Astrocyte (in vitro differentiated cells and primary cell): ENCODE results near the gene GTF3C1. TPM values are rescaled to one million over a fixed set of nuclear protein-coding genes. Genes with fewer than 3 reads are reported as not detected.

Experiments
- DNase-seq: peaks from one replicate; pipeline ENCODE4 v3.0.0-alpha.2; 2010; ENCODE audit warnings: low read depth
- FAIRE-seq: peaks from 2 replicates; lab custom pipeline; 2011; peaks lifted over from hg19 to GRCh38; lab: Jason Lieb, UNC
- H2AFZ ChIP-seq: 2 replicates; pipeline ENCODE4 v1.6.0; 2012; ENCODE audit warnings: low read depth, low read length, inconsistent platforms
- H3K27ac ChIP-seq: 2 replicates; pipeline ENCODE4 v1.5.1; 2011; ENCODE audit warnings: low read depth, low read length, inconsistent platforms
- H3K27me3 ChIP-seq: 2 replicates; pipeline ENCODE4 v1.6.0; 2011; ENCODE audit warnings: low read length, inconsistent platforms; ENCODE audit not compliant: insufficient read depth
- H3K36me3 ChIP-seq: 2 replicates; pipeline ENCODE4 v1.5.1; 2011; ENCODE audit warnings: low read length, inconsistent platforms; ENCODE audit not compliant: insufficient read depth
- H3K4me1 ChIP-seq: 2 replicates; pipeline ENCODE4 v1.5.1; 2011; ENCODE audit warnings: low read length, inconsistent platforms; ENCODE audit not compliant: insufficient read depth
- H3K4me2 ChIP-seq: 2 replicates; pipeline ENCODE4 v1.6.0; 2012; ENCODE audit warnings: low read length, inconsistent platforms
- H3K4me3 ChIP-seq: 2 replicates; pipeline ENCODE4 v1.5.1; 2011; ENCODE audit warnings: low read depth, mild to moderate bottlenecking, low read length, inconsistent platforms; ENCODE audit not compliant: insufficient read depth
- H3K79me2 ChIP-seq: 2 replicates; pipeline ENCODE4 v1.6.0; 2012; ENCODE audit warnings: mild to moderate bottlenecking, low read length, inconsistent platforms; ENCODE audit not compliant: insufficient read depth
- H3K9ac ChIP-seq: 2 replicates; pipeline ENCODE4 v1.6.0; 2012; ENCODE audit warnings: mild to moderate bottlenecking, low read length, inconsistent platforms
- H3K9me3 ChIP-seq: 2 replicates; pipeline ENCODE4 v1.5.1; 2012; ENCODE audit warnings: low read depth, mild to moderate bottlenecking, low read length, inconsistent platforms; ENCODE audit not compliant: insufficient read depth
- H4K20me1 ChIP-seq: 2 replicates; pipeline ENCODE4 v1.6.0; 2012; ENCODE audit warnings: low read length, inconsistent platforms; ENCODE audit not compliant: insufficient read depth
- H3K27ac Mint-ChIP-seq: one replicate; pipeline ENCODE4 v1.8.0; 2021; ENCODE audit warnings: mild to moderate bottlenecking, mixed read lengths; ENCODE audit not compliant: unreplicated experiment
- H3K27me3 Mint-ChIP-seq: one replicate; pipeline ENCODE4 v1.8.0; 2021; ENCODE audit warnings: low read depth, mixed read lengths; ENCODE audit not compliant: unreplicated experiment
- H3K36me3 Mint-ChIP-seq: one replicate; pipeline ENCODE4 v1.8.0; 2021; ENCODE audit warnings: low read depth, mixed read lengths; ENCODE audit not compliant: unreplicated experiment
- H3K4me1 Mint-ChIP-seq: one replicate; pipeline ENCODE4 v1.8.0; 2021; ENCODE audit warnings: low read depth, mixed read lengths; ENCODE audit not compliant: unreplicated experiment
- H3K4me3 Mint-ChIP-seq: one replicate; pipeline ENCODE4 v1.8.0; 2021; ENCODE audit warnings: mild to moderate bottlenecking, moderate library complexity, mixed read lengths; ENCODE audit not compliant: unreplicated experiment
- H3K9me3 Mint-ChIP-seq: one replicate; pipeline ENCODE4 v1.8.0; 2021; ENCODE audit warnings: mild to moderate bottlenecking, mixed read lengths; ENCODE audit not compliant: unreplicated experiment
- EZH2 ChIP-seq: IDR thresholded peaks from 2 replicates; pipeline ENCODE4 v1.6.1; 2012; ENCODE audit warnings: mild to moderate bottlenecking, low read length, inconsistent platforms; ENCODE audit not compliant: insufficient read depth
- total RNA-seq: library from RNA; stranded (reverse); gene quantifications from 2 replicates; pipeline ENCODE4 v1.2.1, GENCODE V29; 2021
- TF ChIP-seq, protein P1 (sequence below): IDR thresholded peaks from 2 replicates; pipeline ENCODE4 v1.5.1; 2011; ENCODE audit warnings: low read depth, mild to moderate bottlenecking, inconsistent platforms, low read length, moderate library complexity; ENCODE audit not compliant: insufficient read depth

Gene GTF3C1
- total RNA-seq, 1 donor from 2014 or later, result 103 TPM

DNA sequence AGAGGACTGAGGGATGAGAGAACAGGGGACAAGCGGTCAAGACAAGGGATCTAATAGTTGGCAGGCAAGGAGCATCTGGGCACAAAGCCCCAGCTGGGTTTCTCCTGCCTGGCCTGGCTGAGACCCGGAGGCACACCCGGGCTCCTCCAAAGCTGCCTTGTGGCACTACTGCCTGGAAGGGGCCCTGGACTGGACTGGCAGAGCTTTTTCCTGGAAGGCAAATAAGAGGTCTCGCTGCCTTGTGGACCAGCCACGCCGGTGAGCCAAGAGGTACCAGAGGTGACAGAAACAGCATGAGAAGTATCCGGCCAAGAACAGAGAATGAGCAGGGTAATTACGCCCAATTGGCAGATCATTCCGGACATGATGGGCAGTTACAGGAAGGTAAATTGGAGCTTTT lies 64.6 kb downstream of the GTF3C1 start:
- no peak for TF ChIP-seq EZH2
- TF ChIP-seq, protein P1, sequence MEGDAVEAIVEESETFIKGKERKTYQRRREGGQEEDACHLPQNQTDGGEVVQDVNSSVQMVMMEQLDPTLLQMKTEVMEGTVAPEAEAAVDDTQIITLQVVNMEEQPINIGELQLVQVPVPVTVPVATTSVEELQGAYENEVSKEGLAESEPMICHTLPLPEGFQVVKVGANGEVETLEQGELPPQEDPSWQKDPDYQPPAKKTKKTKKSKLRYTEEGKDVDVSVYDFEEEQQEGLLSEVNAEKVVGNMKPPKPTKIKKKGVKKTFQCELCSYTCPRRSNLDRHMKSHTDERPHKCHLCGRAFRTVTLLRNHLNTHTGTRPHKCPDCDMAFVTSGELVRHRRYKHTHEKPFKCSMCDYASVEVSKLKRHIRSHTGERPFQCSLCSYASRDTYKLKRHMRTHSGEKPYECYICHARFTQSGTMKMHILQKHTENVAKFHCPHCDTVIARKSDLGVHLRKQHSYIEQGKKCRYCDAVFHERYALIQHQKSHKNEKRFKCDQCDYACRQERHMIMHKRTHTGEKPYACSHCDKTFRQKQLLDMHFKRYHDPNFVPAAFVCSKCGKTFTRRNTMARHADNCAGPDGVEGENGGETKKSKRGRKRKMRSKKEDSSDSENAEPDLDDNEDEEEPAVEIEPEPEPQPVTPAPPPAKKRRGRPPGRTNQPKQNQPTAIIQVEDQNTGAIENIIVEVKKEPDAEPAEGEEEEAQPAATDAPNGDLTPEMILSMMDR, result no peak
- no peaks in the 10 kb centered on the region for H3K4me1 ChIP-seq
- no peaks in the 10 kb centered on the region for H3K4me1 Mint-ChIP-seq
- peaks cover 65% of the 10 kb centered on the region for H3K36me3 ChIP-seq
- H3K27me3 ChIP-seq, result no peaks in the 10 kb centered on the region
- no peak overlapping the region for H3K27ac Mint-ChIP-seq
- no peaks in the 10 kb centered on the region for H3K9me3 ChIP-seq
- H3K27me3 Mint-ChIP-seq, result no peaks in the 10 kb centered on the region
- no peak overlapping the region for H3K4me2 ChIP-seq
- H2AFZ ChIP-seq, result no peak overlapping the region
- H3K36me3 Mint-ChIP-seq, result peaks cover 43% of the 10 kb centered on the region
- H3K4me3 ChIP-seq, result no peak overlapping the region
- H4K20me1 ChIP-seq, result no peaks in the 10 kb centered on the region
- no peak overlapping the region for H3K9ac ChIP-seq
- DNase-seq (no peak), FAIRE-seq (no peak)
- no peaks in the 10 kb centered on the region for H3K79me2 ChIP-seq
- no peaks in the 10 kb centered on the region for H3K9me3 Mint-ChIP-seq
- no peak overlapping the region for H3K4me3 Mint-ChIP-seq
- H3K27ac ChIP-seq, result no peak overlapping the region

DNA sequence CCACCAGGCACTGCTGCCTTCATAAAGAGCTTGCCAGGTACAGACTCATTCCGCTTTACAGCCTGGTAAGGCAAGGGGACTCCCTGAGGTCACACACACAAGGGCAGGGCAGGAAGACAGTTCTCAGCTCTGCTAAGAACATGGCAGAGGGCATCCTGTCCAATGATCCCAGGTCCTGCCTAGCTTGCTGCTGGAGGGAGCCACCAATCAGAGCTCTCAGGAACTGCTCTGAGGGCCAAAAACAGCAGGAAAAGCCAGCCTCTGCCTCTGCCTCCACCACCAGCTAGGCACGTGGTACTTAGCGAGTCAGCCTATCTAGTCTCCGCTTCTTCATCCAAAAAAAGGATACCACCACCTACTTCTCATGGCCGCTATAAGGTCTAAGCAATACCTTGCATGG lies 66.1 kb downstream of the GTF3C1 start:
- Histone ChIP-seq H3K79me2 (no peaks in the 10 kb centered on the region), H3K9me3 (no peaks in the 10 kb centered on the region), H2AFZ (no peak overlapping the region), H3K4me3 (no peak overlapping the region), H3K27ac (no peak overlapping the region), H3K27me3 (no peaks in the 10 kb centered on the region), H3K36me3 (peaks cover 62% of the 10 kb centered on the region), H3K4me1 (no peaks in the 10 kb centered on the region), H3K9ac (no peak overlapping the region), H3K4me2 (no peak overlapping the region), H4K20me1 (no peaks in the 10 kb centered on the region)
- Mint-ChIP-seq H3K9me3 (no peaks in the 10 kb centered on the region), H3K27ac (no peak overlapping the region), H3K36me3 (peaks cover 33% of the 10 kb centered on the region), H3K27me3 (no peaks in the 10 kb centered on the region), H3K4me1 (no peaks in the 10 kb centered on the region), H3K4me3 (no peak overlapping the region)
- TF ChIP-seq EZH2, result no peak
- TF ChIP-seq, protein P1, result no peak
- DNase-seq (no peak), FAIRE-seq (no peak)

DNA sequence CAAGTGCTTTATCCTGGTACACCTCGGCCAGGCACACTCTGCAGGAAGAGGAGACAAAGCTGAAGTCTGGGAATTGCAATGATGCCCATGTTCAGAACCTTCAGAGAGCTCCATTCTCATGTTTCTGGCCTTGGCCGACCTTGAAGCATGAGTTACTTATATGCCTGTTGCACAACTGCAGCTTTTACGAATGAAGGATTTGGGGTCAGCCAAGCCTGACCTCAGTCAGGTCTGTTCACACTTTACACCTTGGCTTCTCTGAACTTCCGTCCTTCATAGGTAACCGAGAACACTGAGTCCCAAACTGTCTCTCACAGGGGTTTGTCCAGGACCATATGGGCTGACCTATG lies 66.7 kb downstream of the GTF3C1 start:
- Histone ChIP-seq H3K36me3 (peaks cover 62% of the 10 kb centered on the region), H4K20me1 (no peaks in the 10 kb centered on the region), H3K4me3 (no peak overlapping the region), H3K27me3 (no peaks in the 10 kb centered on the region), H3K79me2 (no peaks in the 10 kb centered on the region), H3K4me1 (no peaks in the 10 kb centered on the region), H3K9me3 (no peaks in the 10 kb centered on the region), H3K27ac (no peak overlapping the region), H3K9ac (no peak overlapping the region), H3K4me2 (no peak overlapping the region), H2AFZ (no peak overlapping the region)
- TF ChIP-seq, protein P1, result no peak
- FAIRE-seq, result no peak
- no peaks in the 10 kb centered on the region for H3K9me3 Mint-ChIP-seq
- H3K27me3 Mint-ChIP-seq, result no peaks in the 10 kb centered on the region
- H3K27ac Mint-ChIP-seq, result no peak overlapping the region
- peaks cover 32% of the 10 kb centered on the region for H3K36me3 Mint-ChIP-seq
- no peak for DNase-seq
- H3K4me3 Mint-ChIP-seq, result no peak overlapping the region
- no peaks in the 10 kb centered on the region for H3K4me1 Mint-ChIP-seq
